Sigmoid colon (tissue), 4 donors: Measurements from ENCODE around the gene MAPT.

ENCODE experiments used
- POLR2AphosphoS5 ChIP-seq, 4 donors: sonication (generic); formaldehyde crosslinking; IDR thresholded peaks; one replicate each; pipeline ENCODE4 v1.6.1; 2017; ENCODE audit warnings: antibody characterized with exemption in 4 of 4
- TF ChIP-seq, protein P1 (sequence below), 4 experiments: fragments of 450-650 bp in 3 of 4; fragments of 200-600 bp in 1 of 4; IDR thresholded peaks; one replicate each; pipeline ENCODE4 v1.5.1; 2016 to 2019; ENCODE audit warnings: antibody characterized with exemption in 4 of 4, mild to moderate bottlenecking in 3 of 4, moderate library complexity in 2 of 4

DNA sequence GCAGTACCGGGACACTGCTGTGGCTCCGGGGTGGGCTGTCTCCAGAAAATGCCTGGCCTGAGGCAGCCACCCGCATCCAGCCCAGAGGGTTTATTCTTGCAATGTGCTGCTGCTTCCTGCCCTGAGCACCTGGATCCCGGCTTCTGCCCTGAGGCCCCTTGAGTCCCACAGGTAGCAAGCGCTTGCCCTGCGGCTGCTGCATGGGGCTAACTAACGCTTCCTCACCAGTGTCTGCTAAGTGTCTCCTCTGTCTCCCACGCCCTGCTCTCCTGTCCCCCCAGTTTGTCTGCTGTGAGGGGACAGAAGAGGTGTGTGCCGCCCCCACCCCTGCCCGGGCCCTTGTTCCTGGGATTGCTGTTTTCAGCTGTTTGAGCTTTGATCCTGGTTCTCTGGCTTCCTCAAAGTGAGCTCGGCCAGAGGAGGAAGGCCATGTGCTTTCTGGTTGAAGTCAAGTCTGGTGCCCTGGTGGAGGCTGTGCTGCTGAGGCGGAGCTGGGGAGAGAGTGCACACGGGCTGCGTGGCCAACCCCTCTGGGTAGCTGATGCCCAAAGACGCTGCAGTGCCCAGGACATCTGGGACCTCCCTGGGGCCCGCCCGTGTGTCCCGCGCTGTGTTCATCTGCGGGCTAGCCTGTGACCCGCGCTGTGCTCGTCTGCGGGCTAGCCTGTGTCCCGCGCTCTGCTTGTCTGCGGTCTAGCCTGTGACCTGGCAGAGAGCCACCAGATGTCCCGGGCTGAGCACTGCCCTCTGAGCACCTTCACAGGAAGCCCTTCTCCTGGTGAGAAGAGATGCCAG lies 117.6 kb downstream of the MAPT start:
- TF ChIP-seq POLR2AphosphoS5 (IDR thresholded peaks at IDR 0.05) = no peak
- TF ChIP-seq, protein P1, sequence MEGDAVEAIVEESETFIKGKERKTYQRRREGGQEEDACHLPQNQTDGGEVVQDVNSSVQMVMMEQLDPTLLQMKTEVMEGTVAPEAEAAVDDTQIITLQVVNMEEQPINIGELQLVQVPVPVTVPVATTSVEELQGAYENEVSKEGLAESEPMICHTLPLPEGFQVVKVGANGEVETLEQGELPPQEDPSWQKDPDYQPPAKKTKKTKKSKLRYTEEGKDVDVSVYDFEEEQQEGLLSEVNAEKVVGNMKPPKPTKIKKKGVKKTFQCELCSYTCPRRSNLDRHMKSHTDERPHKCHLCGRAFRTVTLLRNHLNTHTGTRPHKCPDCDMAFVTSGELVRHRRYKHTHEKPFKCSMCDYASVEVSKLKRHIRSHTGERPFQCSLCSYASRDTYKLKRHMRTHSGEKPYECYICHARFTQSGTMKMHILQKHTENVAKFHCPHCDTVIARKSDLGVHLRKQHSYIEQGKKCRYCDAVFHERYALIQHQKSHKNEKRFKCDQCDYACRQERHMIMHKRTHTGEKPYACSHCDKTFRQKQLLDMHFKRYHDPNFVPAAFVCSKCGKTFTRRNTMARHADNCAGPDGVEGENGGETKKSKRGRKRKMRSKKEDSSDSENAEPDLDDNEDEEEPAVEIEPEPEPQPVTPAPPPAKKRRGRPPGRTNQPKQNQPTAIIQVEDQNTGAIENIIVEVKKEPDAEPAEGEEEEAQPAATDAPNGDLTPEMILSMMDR (IDR thresholded peaks at IDR 0.05) = no peak
